H1 (cell line): ENCODE measurements around the gene MARK1. TPM values are rescaled to one million over a fixed set of nuclear protein-coding genes. Genes with fewer than 3 reads are reported as not detected.

Source experiments
- ATF3 ChIP-seq: IDR thresholded peaks from 2 replicates; pipeline ENCODE4 v1.6.1; 2011; ENCODE audit warnings: low read depth, mild to moderate bottlenecking, low read length; ENCODE audit not compliant: insufficient read depth
- BCL11A ChIP-seq, 2 experiments: IDR thresholded peaks; one replicate each; pipeline ENCODE4 v1.6.1; 2011; ENCODE audit warnings: low read depth in 2 of 2, low read length in 2 of 2, mild to moderate bottlenecking in 2 of 2
- CBX8 ChIP-seq: fragments of 300-800, 300-1000 bp; sonication (generic); IDR thresholded peaks from 2 replicates; pipeline ENCODE4 v1.7.1; 2016; ENCODE audit warnings: low read depth, low read length, borderline replicate concordance
- CEBPB ChIP-seq: IDR thresholded peaks from 2 replicates; pipeline ENCODE4 v1.6.1; 2012; ENCODE audit warnings: low read depth, low read length
- CREB1 ChIP-seq: IDR thresholded peaks from 2 replicates; pipeline ENCODE4 v1.6.1; 2012; ENCODE audit warnings: inconsistent platforms
- E2F6 ChIP-seq: IDR thresholded peaks from 2 replicates; pipeline ENCODE4 v1.6.1; 2012; ENCODE audit warnings: inconsistent platforms
- EP300 ChIP-seq, 2 experiments: IDR thresholded peaks; 1 replicate in 1 of 2; 2 replicates in 1 of 2; pipeline ENCODE4 v1.6.1; 2011 to 2012; ENCODE audit warnings: low read depth in 2 of 2, low read length in 2 of 2, mild to moderate bottlenecking in 2 of 2, borderline replicate concordance in 1 of 2, inconsistent platforms in 1 of 2, moderate library complexity in 1 of 2
- GABPA ChIP-seq: IDR thresholded peaks from 2 replicates; pipeline ENCODE4 v1.6.1; 2011; ENCODE audit warnings: mild to moderate bottlenecking, low read length, moderate library complexity, borderline replicate concordance; ENCODE audit not compliant: insufficient read depth
- HDAC2 ChIP-seq, 2 experiments: fragments of 300-600 bp in 1 of 2; sonication (generic) in 1 of 2; IDR thresholded peaks; 2 replicates each; pipeline ENCODE4 v1.6.1; 2011 to 2012; ENCODE audit warnings: low read depth in 2 of 2, low read length in 2 of 2, mild to moderate bottlenecking in 2 of 2, moderate library complexity in 2 of 2, borderline replicate concordance in 1 of 2, inconsistent platforms in 1 of 2
- JUND ChIP-seq: IDR thresholded peaks from 2 replicates; pipeline ENCODE4 v1.6.1; 2011; ENCODE audit warnings: mild to moderate bottlenecking, improper control_type of control experiment, low read length
- KDM1A ChIP-seq: fragments of 200-600, 300-600 bp; sonication (generic); IDR thresholded peaks from 2 replicates; pipeline ENCODE4 v1.7.1; 2016; ENCODE audit warnings: mild to moderate bottlenecking, low read length, borderline replicate concordance
- PHF8 ChIP-seq: fragments of 200-600 bp; sonication (generic); conservative IDR thresholded peaks from 2 replicates; pipeline ENCODE4 v1.7.1; 2012; ENCODE audit warnings: low read depth, mild to moderate bottlenecking, inconsistent platforms, low read length, moderate library complexity
- POLR2A ChIP-seq, 2 experiments: IDR thresholded peaks; 1 replicate in 1 of 2; 2 replicates in 1 of 2; pipeline ENCODE4 v1.6.1; 2011; ENCODE audit warnings: low read depth in 2 of 2, low read length in 2 of 2, mild to moderate bottlenecking in 2 of 2; ENCODE audit errors: control extremely low read depth in 1 of 2
- POLR2AphosphoS5 ChIP-seq: IDR thresholded peaks from 2 replicates; pipeline ENCODE4 v1.6.1; 2011; ENCODE audit warnings: low read depth, low read length
- POU5F1 ChIP-seq: IDR thresholded peaks from 2 replicates; pipeline ENCODE4 v1.6.1; 2011; ENCODE audit warnings: low read depth, mild to moderate bottlenecking, low read length, moderate library complexity
- RFX5 ChIP-seq: IDR thresholded peaks from 2 replicates; pipeline ENCODE4 v1.6.1; 2011; ENCODE audit warnings: low read depth, low read length, improper control_type of control experiment, borderline replicate concordance
- RNF2 ChIP-seq: fragments of 200-900, 300-1000 bp; sonication (generic); IDR thresholded peaks from 2 replicates; pipeline ENCODE4 v1.7.1; 2016; ENCODE audit warnings: borderline replicate concordance, low read depth, mild to moderate bottlenecking, antibody characterized with exemption, low read length; ENCODE audit not compliant: poor library complexity, severe bottlenecking; ENCODE audit errors: missing control alignments
- SAP30 ChIP-seq: fragments of 300-600 bp; sonication (generic); IDR thresholded peaks from 2 replicates; pipeline ENCODE4 v1.7.1; 2012; ENCODE audit warnings: low read length, moderate library complexity, mild to moderate bottlenecking, inconsistent platforms; ENCODE audit not compliant: insufficient read depth, insufficient replicate concordance
- SIN3A ChIP-seq, 2 experiments: IDR thresholded peaks in 1 of 2; conservative IDR thresholded peaks in 1 of 2; 2 replicates each; pipeline ENCODE4 v1.6.1; 2011 to 2012; ENCODE audit warnings: low read length in 2 of 2, improper control_type of control experiment in 1 of 2, low read depth in 1 of 2, mild to moderate bottlenecking in 1 of 2
- SP1 ChIP-seq: IDR thresholded peaks from 2 replicates; pipeline ENCODE4 v1.6.1; 2011; ENCODE audit warnings: low read depth, low read length
- SP4 ChIP-seq: IDR thresholded peaks from 2 replicates; pipeline ENCODE4 v1.6.1; 2012; ENCODE audit warnings: low read length, inconsistent platforms
- TAF1 ChIP-seq: IDR thresholded peaks from 2 replicates; pipeline ENCODE4 v1.6.1; 2011; ENCODE audit warnings: mild to moderate bottlenecking, low read depth, low read length
- YY1 ChIP-seq: IDR thresholded peaks from 2 replicates; pipeline ENCODE4 v1.6.1; 2011; ENCODE audit warnings: low read depth, mild to moderate bottlenecking, low read length
- polyA plus RNA-seq, 7 experiments: library from polyadenylated mRNA; depleted of rRNA in 3 of 7; stranded (reverse) in 5 of 7; unstranded in 2 of 7; fragments of >200 nt in 5 of 7; fragments of 200-250 nt in 2 of 7; gene quantifications; 1 replicate in 5 of 7; 2 replicates in 1 of 7; 4 replicates in 1 of 7; pipeline versions ENCODE4 v1.2.1 to v1.2.3, GENCODE V29; 2011 to 2013; ENCODE audit warnings: missing spikeins in 2 of 7, mixed read lengths in 2 of 7
- total RNA-seq: library from RNA; stranded (reverse); fragmentation: NEBNext Ultra II Directional; extraction: Animal tissue kit (Norgen Biotek cat#: 25700); gene quantifications from 2 replicates; pipeline ENCODE4 v1.2.1, GENCODE V29; 2021

The MARK1 gene
- total and polyA plus RNA-seq, 2 of the 8 experiments (the other 6 are each of a cell fraction or from before 2014, with no cell fraction given), result 5.5 to 20.5 TPM

DNA sequence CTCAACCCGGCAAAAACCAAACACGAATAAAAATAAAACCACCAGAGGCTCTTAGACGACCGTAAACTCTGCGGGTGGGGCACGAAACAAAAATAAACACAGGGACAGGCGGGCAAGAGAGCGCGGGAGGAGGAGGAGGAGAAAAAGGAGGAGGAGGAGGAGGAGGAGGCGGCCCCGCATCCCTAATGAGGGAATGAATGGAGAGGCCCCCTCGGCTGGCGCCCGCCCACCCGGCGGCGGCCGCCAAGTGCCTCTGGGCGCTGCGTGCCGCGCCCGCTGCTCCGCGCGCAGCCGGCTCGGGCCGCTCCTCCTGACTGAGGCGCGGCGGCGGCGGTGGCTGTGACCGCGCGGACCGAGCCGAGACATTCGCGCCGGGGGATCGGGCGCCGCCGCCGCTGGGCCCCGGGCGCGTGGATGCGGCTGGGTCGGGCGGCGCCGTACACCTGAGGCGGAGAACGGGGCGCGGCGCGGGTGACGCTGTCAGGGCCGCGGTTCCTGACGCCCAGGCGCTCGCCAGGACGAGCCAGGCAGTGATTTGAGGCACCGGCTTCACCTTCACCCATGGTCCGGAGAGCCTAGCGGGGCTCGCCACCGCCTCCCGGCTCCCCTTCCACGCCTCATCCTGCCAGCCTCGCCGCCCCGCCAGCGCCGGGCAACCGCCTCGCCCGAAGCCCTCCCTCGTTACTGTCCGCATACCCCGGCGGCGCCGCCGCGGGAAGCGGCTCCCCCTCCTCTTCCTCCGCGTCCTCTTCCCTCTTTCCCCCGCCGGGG lies at the start of gene MARK1 (continued):
- TF ChIP-seq SIN3A (conservative IDR thresholded peaks at IDR 0.05 in 1 of 2, IDR thresholded peaks at IDR 0.05 in 1 of 2; ENCODE audit: low read depth in 1 of 2, low read length in 2 of 2), result 0 out of 4 replicates have a peak, but pooled peaks of 1 of the 2 experiments have one; percentile 18
- TF ChIP-seq POLR2A (IDR thresholded peaks at IDR 0.05; ENCODE audit: control extremely low read depth in 1 of 2, low read depth in 2 of 2, low read length in 2 of 2), result peak; percentile 31 to 69
- TF ChIP-seq TAF1, result no peak; the same call in 1 of the 2 replicates
- no peak for TF ChIP-seq POU5F1
- no peak for TF ChIP-seq GABPA
- no peak for TF ChIP-seq JUND
- TF ChIP-seq BCL11A (IDR thresholded peaks at IDR 0.05; ENCODE audit: low read depth in 2 of 2, low read length in 2 of 2), result no peak
- no peak for TF ChIP-seq YY1
- no peak for TF ChIP-seq CEBPB
- TF ChIP-seq KDM1A, result no peak
- TF ChIP-seq RFX5, result no peak
- TF ChIP-seq SP1, result no peak
- TF ChIP-seq PHF8, result no peak; the same call in 1 of the 2 replicates
- TF ChIP-seq HDAC2 (IDR thresholded peaks at IDR 0.05; ENCODE audit: borderline replicate concordance in 1 of 2, low read depth in 2 of 2, low read length in 2 of 2), result no peak
- TF ChIP-seq ATF3, result no peak
- TF ChIP-seq SAP30, result no peak
- TF ChIP-seq EP300 (IDR thresholded peaks at IDR 0.05; ENCODE audit: borderline replicate concordance in 1 of 2, low read depth in 2 of 2, low read length in 2 of 2), result no peak
- TF ChIP-seq CREB1, result peak; percentile 51; the same call in 1 of the 2 replicates
- TF ChIP-seq E2F6, result no peak
- TF ChIP-seq RNF2, result no peak
- no peak for TF ChIP-seq CBX8
- TF ChIP-seq SP4, result no peak
- TF ChIP-seq POLR2AphosphoS5, result no peak; the same call in 1 of the 2 replicates
